ENCODE results near the gene BUD31. TPM values are rescaled to one million over a fixed set of nuclear protein-coding genes. Genes with fewer than 3 reads are reported as not detected.

Gene BUD31
- 103 TPM for polyA plus RNA-seq (2013, experiment 1 of 2)
- 113 TPM for polyA plus RNA-seq (2013, experiment 2 of 2)

DNA sequence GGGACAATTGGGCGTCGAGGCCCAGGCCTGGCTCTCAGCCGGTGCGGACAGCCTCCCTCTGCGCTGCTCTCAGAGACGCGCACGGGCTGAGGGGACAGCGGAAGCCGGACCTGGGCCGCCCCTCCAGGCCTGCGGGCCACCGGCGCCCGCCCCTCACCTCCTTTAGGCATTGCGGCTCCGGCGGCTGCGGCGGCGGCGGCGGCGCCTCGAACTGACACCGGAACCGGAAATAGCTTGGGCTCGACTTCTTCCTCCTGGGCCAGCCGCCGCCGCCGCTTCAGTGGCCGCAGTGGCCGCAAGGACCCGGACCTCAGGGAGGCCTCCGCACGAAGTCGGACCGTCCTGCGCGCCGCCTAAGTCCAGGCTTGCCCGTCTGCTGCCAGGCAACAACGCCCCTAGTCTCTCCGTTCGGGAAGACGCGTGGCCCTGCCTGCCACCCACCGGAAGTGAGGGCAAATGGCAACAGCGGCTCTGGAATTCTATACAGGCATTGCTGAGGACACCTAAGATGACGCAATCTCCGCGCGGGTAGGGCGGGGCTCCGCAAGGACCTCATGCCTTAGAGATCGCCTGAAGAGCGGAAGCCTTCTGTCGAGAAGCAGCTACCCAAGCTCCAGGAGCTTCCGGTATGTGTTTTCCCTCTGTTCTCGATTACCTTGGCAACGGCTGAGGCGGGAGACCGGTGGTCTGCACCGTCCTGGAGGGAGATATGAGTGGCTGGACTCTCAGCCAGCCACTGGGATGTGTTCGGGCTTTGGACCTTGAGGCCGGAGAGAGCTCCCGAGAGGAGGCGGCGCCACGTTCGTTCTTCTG is at the start of gene BUD31, which contains the start of gene PDAP1:
Gene BUD31 (plus strand): TSS at position 591 of the 813 bp plus-strand sequence. CDS start 2,124 bp downstream, outside the sequence.
Gene PDAP1 (minus strand): TSS at position 219 of the 813 bp plus-strand sequence. CDS start 49 bp downstream, at position 170.
- Histone ChIP-seq H3K4me3 (ENCODE audit: extremely low read depth, insufficient read depth, low read length, poor library complexity, severe bottlenecking) (peak within 1 kb of the TSS; percentile 91), H3K27ac (ENCODE audit: low read depth, low read length, severe bottlenecking) (peak within 1 kb of the TSS; percentile 100), H3K36me3 (ENCODE audit: control insufficient read depth, insufficient read depth, low read length) (peaks cover 60% of the 10 kb centered on the region), H3K4me1 (ENCODE audit: control insufficient read depth, insufficient read depth, low read length, poor library complexity, severe bottlenecking) (peaks cover 10% of the 10 kb centered on the region), H3K9me3 (ENCODE audit: control insufficient read depth, low read length) (no peaks in the 10 kb centered on the region)
- WGBS, 2 experiments (ENCODE audit: insufficient coverage in 2 of 2) = 0% methylated on average over 52 to 67 of the region's 72 CpGs

DNA sequence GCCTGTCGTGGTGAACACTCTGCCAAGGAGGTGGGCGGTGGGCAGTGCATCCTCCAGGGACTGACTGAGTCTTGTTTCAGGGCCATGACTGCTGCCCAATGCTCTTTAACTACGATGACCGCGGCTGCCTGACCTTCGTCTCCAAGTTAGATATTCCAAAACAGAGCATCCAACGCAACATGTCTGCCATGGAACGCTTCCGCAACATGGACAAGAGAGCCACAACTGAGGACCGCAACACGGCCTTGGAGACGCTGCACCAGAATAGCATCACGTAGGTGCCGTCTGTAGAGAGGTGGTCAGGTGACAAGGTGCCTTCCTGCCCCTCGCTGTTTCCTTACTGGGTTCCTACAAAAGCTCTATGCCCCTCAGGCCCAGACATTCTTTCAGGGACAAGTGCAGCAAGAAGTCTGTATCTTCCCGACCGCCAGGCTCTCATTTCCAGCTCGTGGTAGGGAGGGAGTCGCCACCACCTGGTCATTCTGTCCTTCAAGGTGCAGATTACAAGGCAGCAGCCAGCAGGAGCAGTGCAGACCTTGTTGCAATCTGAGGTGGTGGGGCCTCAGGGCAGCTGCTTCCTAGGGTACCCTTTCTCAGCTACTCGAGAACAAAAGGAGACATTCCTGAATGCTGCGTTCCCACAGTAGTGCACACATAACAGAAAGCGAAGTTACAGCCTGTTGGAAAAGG is 49.2 kb upstream of the BUD31 start:
- WGBS, 2 experiments (ENCODE audit: insufficient coverage in 2 of 2) = 92 to 96% methylated on average over 18 to 21 of the region's 22 CpGs
- H3K27ac ChIP-seq (ENCODE audit: low read depth, low read length, severe bottlenecking) = no peak overlapping the region
- H3K4me3 ChIP-seq (ENCODE audit: extremely low read depth, insufficient read depth, low read length, poor library complexity, severe bottlenecking) = no peak overlapping the region
- H3K36me3 ChIP-seq (ENCODE audit: control insufficient read depth, insufficient read depth, low read length) = peaks cover 79% of the 10 kb centered on the region
- H3K9me3 ChIP-seq (ENCODE audit: control insufficient read depth, low read length) = no peaks in the 10 kb centered on the region
- peaks cover 3% of the 10 kb centered on the region for H3K4me1 ChIP-seq (ENCODE audit: control insufficient read depth, insufficient read depth, low read length, poor library complexity, severe bottlenecking)

DNA sequence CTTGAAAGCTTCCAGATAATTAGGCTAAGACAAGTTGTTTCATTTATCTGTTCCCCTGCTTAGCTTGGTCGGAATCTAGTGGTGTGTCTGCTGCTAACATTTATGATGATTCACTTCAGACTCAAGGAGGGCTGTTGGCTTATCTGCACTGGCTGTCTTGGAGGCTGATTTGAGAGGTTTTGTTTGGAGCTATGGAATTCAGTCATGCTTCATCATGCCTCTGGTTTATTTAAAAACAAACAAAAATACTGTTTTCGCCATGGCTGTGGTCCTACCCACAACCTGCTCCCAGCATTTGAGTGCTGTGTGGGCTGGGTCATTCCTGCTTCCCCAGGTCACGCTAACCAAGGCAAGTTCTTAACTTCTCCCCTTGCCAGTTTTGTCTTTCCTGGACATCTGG is 46.0 kb upstream of the BUD31 start:
- Histone ChIP-seq H3K4me1 (ENCODE audit: control insufficient read depth, insufficient read depth, low read length, poor library complexity, severe bottlenecking) (peaks cover 3% of the 10 kb centered on the region), H3K9me3 (ENCODE audit: control insufficient read depth, low read length) (no peaks in the 10 kb centered on the region), H3K27ac (ENCODE audit: low read depth, low read length, severe bottlenecking) (peak overlapping the region; percentile 51), H3K36me3 (ENCODE audit: control insufficient read depth, insufficient read depth, low read length) (peaks cover 79% of the 10 kb centered on the region), H3K4me3 (ENCODE audit: extremely low read depth, insufficient read depth, low read length, poor library complexity, severe bottlenecking) (no peak overlapping the region)
- 90 to 100% methylated on average over 1 to 2 of the region's 3 CpGs for WGBS, 2 experiments (ENCODE audit: insufficient coverage in 2 of 2)

DNA sequence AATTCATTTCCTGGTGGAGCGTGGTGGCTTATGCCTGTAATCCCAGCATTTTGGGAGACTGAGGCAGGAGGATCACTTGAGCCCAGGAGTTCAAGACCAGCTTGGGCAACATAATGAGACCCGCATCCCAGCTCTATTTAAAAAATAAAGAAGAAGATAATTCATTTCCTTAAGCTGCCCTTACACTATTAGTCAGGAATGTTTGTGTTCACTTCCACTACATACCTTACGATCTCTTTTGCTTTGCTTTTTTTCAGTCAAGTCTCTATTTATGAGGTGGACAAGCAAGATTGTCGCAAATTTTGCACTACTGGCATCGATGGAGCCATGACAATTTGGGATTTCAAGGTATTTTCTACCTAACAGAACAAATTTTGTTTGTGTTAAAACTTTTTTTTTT is 45.5 kb upstream of the BUD31 start:
- Histone ChIP-seq H3K9me3 (ENCODE audit: control insufficient read depth, low read length) (no peaks in the 10 kb centered on the region), H3K36me3 (ENCODE audit: control insufficient read depth, insufficient read depth, low read length) (peaks cover 74% of the 10 kb centered on the region), H3K4me1 (ENCODE audit: control insufficient read depth, insufficient read depth, low read length, poor library complexity, severe bottlenecking) (peaks cover 3% of the 10 kb centered on the region), H3K27ac (ENCODE audit: low read depth, low read length, severe bottlenecking) (peak overlapping the region; percentile 51), H3K4me3 (ENCODE audit: extremely low read depth, insufficient read depth, low read length, poor library complexity, severe bottlenecking) (no peak overlapping the region)
- 90 to 96% methylated on average over 2 to 4 of the region's 5 CpGs for WGBS, 2 experiments (ENCODE audit: insufficient coverage in 2 of 2)

DNA sequence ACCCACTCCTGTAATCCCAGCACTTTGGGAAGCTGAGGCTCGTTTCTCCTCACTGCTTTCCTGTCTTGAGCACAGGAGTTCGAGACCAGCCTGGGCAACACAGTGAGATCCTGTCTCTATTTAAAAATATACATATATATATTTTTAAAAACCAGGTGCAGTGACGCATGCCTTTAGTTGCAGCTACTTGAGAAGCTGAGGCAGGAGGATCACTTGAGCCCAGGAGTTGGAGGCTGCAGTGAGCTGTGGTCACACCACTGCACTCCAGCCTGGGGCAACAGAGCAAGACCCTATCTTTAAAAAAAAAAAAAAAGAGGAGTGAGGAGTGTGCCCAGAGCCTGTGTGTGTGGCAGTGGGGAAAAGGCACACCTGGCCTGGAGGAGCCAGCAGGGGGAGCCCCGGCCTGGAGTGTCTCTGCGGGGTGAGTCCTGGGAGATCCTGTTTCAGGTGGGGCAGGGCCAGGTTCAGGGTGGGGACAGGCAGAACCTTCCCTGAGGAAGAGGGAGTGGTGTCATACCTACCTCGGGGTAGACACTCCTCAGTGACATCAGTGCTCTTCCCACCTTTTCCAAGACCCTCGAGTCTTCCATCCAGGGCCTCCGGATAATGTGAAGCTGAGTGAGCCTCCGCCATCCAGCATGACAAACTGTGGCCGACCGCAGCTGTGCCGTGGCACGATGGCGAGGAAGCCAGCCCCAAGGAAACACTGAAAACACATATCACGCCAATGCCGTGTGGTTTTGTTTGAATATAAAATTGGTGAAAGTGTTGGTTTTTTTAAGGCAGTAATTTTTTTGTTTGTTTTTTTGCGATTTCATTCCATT is 43.2 kb upstream of the BUD31 start:
- peaks cover 3% of the 10 kb centered on the region for H3K4me1 ChIP-seq (ENCODE audit: control insufficient read depth, insufficient read depth, low read length, poor library complexity, severe bottlenecking)
- peaks cover 60% of the 10 kb centered on the region for H3K36me3 ChIP-seq (ENCODE audit: control insufficient read depth, insufficient read depth, low read length)
- H3K4me3 ChIP-seq (ENCODE audit: extremely low read depth, insufficient read depth, low read length, poor library complexity, severe bottlenecking) = no peak overlapping the region
- no peak overlapping the region for H3K27ac ChIP-seq (ENCODE audit: low read depth, low read length, severe bottlenecking)
- H3K9me3 ChIP-seq (ENCODE audit: control insufficient read depth, low read length) = no peaks in the 10 kb centered on the region
- WGBS, 2 experiments (ENCODE audit: insufficient coverage in 2 of 2) = 86 to 89% methylated on average over 13 to 14 of the region's 17 CpGs

DNA sequence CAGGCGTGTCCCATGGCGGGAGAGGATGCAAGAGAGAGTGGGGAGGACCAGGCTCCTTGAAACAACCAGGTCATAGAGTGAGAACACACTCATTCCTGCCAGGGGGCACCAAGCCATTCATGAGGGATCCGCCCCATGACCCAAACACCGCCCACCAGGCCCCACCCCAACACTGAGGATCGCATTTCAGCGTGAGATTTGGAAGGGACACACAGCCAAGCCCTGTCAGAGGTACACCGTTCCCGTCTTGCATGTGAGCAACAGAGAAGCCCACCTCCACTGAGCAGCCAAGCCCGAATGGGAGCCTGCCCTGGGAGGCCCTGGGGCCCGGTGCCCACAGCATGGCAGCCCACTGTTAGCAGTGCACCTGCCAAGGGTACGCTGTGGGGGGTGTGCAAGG is 42.1 kb upstream of the BUD31 start:
- 86 to 90% methylated on average over 9 to 11 of the region's 11 CpGs for WGBS, 2 experiments (ENCODE audit: insufficient coverage in 2 of 2)
- Histone ChIP-seq H3K4me3 (ENCODE audit: extremely low read depth, insufficient read depth, low read length, poor library complexity, severe bottlenecking) (no peak overlapping the region), H3K9me3 (ENCODE audit: control insufficient read depth, low read length) (no peaks in the 10 kb centered on the region), H3K36me3 (ENCODE audit: control insufficient read depth, insufficient read depth, low read length) (peaks cover 49% of the 10 kb centered on the region), H3K27ac (ENCODE audit: low read depth, low read length, severe bottlenecking) (no peak overlapping the region), H3K4me1 (ENCODE audit: control insufficient read depth, insufficient read depth, low read length, poor library complexity, severe bottlenecking) (peaks cover 3% of the 10 kb centered on the region)

DNA sequence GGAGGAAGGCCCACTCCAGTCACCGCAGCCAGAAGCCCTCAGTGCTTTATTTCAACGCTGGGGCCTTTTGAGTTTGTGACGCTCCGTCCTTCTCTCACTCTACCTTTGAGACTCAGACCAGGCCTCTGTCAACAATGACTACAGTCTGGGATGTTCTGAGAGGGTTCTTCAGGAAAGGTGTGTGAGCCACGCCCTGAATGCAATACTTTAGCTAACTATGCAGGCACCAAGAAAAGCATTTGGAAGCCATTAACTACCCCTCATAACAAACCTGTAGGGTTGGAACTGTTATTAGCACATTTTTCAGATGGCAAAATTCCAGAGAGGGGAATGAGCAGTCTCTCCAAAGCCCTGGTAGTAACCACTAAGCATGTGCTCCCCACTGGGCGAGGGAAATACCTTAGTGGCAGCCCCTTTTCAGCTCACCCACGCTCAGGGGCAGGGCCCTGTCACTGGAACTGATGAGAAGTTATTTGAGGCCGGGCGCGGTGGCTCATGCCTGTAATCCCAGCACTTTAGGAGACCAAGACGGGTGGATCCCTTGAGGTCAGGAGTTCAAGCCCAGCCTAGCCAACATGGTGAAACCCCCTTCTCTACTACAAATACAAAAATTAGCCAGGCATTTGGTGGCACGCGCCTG is 39.9 kb upstream of the BUD31 start:
- 88 to 92% methylated on average over 12 of the region's 13 CpGs for WGBS, 2 experiments (ENCODE audit: insufficient coverage in 2 of 2)
- Histone ChIP-seq H3K36me3 (ENCODE audit: control insufficient read depth, insufficient read depth, low read length) (peaks cover 33% of the 10 kb centered on the region), H3K4me1 (ENCODE audit: control insufficient read depth, insufficient read depth, low read length, poor library complexity, severe bottlenecking) (peaks cover 17% of the 10 kb centered on the region), H3K4me3 (ENCODE audit: extremely low read depth, insufficient read depth, low read length, poor library complexity, severe bottlenecking) (no peak overlapping the region), H3K27ac (ENCODE audit: low read depth, low read length, severe bottlenecking) (no peak overlapping the region), H3K9me3 (ENCODE audit: control insufficient read depth, low read length) (no peaks in the 10 kb centered on the region)

DNA sequence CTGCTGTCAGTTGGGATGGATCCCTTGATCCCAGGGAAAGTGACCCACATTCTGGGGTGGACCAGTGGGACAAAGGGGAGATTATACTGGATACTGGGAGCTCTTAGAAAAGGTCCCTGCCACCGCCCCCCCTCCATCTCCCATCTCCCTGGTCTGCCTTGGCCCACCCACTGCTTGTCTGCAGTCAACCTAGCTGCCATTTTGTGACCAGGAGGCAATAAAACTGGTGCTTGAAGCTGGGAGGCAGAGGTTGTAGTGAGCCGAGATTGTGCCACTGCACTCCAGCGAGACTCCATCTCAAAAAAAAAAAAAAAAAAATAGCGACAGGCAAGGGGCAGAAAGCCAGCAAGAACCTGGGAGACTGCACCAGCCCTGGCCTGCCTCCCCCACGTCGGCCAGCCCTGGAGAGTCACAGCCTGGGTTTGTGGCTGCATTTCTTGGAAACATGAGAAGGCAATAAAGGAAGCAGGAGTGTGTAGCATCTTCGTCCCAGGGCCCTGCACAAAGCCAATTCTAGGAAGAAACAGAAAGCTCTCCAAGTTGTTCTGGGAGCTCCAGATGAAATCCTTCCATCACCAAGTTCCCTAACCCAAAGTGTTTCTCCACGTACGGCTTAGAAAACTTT is 38.9 kb upstream of the BUD31 start:
- Histone ChIP-seq H3K4me3 (ENCODE audit: extremely low read depth, insufficient read depth, low read length, poor library complexity, severe bottlenecking) (no peak overlapping the region), H3K4me1 (ENCODE audit: control insufficient read depth, insufficient read depth, low read length, poor library complexity, severe bottlenecking) (peaks cover 17% of the 10 kb centered on the region), H3K27ac (ENCODE audit: low read depth, low read length, severe bottlenecking) (no peak overlapping the region), H3K9me3 (ENCODE audit: control insufficient read depth, low read length) (no peaks in the 10 kb centered on the region), H3K36me3 (ENCODE audit: control insufficient read depth, insufficient read depth, low read length) (peaks cover 23% of the 10 kb centered on the region)
- WGBS, 2 experiments (ENCODE audit: insufficient coverage in 2 of 2) = 86 to 88% methylated on average over 7 to 8 of the region's 9 CpGs

DNA sequence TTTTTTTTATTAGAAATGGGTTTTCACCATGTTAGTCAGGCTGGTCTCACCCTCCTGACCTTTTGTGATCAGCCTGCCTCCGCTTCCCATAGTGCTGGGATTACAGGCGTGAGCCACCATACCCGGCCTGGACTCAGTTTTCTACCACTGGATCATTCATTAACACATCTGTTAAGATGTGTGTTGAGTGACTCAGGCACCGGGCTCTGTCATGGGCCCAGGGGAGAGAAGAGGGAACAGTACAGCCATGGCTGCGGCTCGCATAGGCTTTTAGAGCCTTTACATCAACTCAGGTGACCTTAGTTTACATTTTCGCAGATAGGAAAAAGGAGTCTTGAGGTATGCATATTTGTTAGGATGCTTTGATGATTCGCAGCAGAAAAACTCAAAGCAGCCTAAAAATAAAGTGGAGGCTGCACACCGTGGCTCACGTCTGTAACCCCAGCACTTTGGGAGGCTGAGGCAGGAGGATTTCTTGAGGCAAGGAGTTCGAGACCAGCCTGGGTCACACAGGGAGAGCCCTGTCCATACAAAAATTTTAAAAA is 37.3 kb upstream of the BUD31 start:
- 94 to 99% methylated on average over 5 to 8 of the region's 11 CpGs for WGBS, 2 experiments (ENCODE audit: insufficient coverage in 2 of 2)
- H3K4me1 ChIP-seq (ENCODE audit: control insufficient read depth, insufficient read depth, low read length, poor library complexity, severe bottlenecking) = peaks cover 17% of the 10 kb centered on the region
- H3K36me3 ChIP-seq (ENCODE audit: control insufficient read depth, insufficient read depth, low read length) = peaks cover 12% of the 10 kb centered on the region
- H3K9me3 ChIP-seq (ENCODE audit: control insufficient read depth, low read length) = no peaks in the 10 kb centered on the region
- H3K4me3 ChIP-seq (ENCODE audit: extremely low read depth, insufficient read depth, low read length, poor library complexity, severe bottlenecking) = no peak overlapping the region
- H3K27ac ChIP-seq (ENCODE audit: low read depth, low read length, severe bottlenecking) = no peak overlapping the region

Data from mesodermal cell (in vitro differentiated cells).